NCI-H2171 treated with DMSO at 0.1 percent for 48 hours (cell line): Measurements from ENCODE around the gene UGT1A5.

Source experiments
- DNase-seq: peaks from one replicate; lab custom pipeline; 2025; lab: John Stamatoyannopoulos, UW

UGT1A5 gene

GRCh38 chr2:233811087-233811486, 98.4 kb downstream of the UGT1A5 start:
- DNase-seq, result no peak

DNA sequence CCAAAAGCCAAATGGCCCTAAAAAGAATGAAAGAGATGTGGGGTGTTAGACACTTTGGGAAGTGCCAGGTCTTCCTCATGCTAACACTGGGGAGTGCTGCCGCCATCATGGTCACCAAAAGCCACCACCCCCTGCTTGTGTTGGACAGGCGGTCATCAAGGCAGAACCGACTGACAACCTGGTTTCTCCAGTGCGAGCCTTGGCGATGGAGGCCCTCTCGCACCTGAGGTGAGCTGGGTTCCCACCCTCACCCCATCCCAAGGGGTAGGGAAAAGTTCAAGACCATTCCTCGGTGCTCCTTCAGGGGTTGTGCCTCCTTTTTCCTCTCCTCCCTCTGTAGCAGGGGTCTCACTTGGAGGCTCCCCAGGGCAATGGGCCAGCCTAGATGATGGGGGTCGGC, 99.0 kb downstream of the UGT1A5 start:
- no peak for DNase-seq

DNA sequence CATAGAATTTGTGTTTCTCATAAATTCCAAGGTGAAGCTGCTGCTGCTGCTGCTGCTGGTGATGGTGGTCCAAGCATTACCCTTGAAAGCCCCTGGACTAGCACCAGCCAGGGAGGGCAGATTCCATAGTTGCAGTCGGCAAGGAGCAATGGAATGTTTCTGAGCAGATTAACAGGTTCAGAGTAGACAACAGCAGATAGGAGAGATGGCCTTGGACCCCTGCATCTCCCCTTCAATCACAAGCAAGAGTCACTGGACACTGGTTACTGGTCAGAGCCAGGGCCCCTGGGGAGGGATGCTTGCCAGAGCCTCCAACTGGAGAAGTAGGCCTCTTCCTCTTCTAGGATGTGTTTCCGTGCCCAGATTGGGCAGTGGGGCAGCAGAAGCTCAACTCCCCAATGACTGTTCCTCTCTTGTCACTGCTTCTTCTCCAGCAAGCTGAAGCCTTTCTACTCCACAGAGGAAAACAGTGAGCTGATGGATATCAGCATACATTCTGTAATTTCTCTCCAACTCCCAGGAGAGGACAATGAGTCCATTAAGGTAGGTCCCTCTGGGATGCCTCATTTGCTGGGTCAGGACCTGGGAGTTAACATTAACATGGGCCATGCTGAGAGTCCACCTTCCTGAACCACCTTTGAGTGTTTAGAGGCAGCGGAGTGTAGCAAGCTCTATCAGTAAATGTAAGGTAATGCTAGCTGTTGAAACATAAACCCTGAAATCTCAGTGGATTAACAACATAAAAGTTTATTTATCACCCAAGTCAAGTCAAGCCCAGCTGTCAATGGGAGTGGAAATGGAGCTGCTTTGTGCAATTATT, 100.7 kb downstream of the UGT1A5 start:
- no peak for DNase-seq

DNA sequence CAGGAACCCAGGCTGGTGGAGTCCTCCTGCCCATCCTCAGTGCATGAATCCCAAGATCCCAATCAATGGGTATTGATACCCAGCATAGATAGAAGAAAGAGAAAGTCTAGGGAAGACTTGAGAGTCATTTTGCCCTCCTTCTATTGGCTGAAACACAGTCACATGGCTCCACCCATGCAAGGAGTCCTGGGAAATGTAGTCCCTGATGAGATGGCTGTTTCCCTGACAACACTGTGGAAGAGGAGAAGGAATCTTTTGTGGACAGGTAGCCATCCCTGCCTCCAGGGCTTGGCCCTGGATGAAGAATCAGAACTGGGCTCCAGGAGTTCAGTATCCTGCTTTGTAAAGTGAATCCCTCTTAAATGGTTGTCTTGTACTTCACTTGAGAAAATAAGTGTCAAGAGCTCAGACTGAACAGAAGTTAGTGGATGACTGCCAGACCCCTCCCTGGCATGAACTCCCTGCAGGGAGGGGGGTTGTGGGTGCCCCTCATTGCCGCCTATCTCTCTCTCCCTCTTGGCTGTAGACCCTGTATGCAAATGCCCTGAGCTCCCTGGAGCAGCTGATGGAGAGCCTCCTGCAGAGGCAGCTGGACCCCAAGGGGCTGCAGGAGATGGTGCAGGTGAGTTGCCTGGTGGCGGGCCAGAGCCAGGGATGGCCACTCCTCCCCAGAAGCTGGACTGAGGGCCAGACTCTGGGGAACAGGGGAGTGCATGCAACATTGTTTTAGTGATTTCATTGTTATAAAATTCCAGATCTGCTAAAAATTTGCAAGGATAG, 101.5 kb downstream of the UGT1A5 start:
- DNase-seq, result no peak

DNA sequence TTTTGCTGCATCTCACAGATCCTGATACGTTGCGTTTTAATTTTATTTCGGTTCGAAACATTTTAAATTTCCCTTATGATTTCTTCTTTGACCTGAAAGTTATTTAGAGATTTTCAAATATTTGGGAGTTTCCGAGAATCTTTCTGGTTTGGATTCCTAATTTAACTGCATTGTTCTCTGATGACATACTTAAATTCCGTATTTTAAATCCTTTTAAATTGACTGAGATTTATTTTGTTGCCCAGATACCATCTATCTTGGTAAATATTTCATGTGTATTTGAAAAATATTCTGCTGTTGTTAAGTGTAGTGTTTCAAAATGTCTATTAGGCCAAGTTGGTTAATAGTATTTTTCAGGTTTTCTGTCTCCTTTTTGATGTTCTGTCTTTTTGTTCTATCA, 103.2 kb downstream of the UGT1A5 start:
- no peak for DNase-seq

GRCh38 chr2:233816334-233816733, 103.6 kb downstream of the UGT1A5 start:
- DNase-seq, result peak; percentile 46

- no peak for DNase-seq
These were observed 104.1 kb downstream of the UGT1A5 start for GRCh38 chr2:233816771-233817170.

DNA sequence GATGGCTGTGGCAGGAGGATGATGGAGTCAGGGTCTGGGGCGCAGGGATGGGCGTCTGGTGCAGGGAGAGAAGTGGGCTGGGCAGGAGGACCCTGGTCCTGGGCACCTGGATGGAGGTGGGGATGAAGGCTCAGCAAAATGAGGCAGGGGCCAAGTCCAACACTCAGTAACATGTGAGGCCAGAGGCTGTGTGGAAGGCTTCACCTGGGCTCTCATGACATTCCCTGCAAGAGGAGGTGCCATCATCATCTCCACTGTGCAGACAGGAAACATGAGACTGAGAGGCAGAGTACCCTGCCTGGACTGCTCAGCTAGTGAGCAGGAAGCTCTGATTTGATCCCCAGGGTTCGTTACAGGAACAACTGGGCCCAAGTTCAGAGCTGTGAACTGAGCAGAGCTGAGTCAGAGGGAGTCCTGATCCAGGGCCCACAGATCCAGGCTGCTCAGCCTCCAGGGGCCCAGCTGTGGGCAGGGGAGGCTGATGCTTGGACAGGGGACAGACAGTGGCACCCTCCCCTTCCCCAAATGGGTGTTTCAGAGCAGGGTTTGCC, 104.7 kb downstream of the UGT1A5 start:
- DNase-seq, result no peak

DNA sequence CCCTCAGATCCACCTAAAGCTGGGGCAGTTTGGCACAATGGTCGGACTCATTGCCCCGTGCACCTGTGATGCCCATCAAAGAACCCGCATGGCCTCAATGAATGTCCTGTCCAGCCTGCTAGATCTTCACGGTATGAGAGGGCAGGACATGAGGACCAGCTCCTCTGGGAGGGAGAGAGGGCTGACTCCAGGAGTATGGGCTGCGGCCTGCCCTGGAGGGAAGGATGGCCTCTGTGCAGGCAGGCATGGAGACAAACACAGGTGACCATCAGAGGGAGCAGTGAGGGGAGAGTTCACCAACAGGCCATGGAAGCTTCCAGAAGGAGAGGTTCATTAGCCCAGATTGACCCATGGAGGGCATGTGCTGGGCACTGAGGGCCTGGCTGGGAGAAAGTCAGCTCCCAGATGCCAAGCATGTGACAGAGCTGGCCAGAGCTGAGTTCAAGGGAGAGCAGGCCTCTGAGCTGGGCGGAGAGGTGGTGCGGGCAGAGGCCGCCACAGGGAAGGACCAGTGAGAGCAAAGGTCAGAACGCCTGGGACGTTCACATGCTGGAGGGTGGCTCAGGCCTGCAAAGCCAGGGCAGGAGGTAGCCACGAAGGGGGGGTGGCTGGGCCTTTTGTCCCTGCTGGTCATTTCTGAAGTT, 105.4 kb downstream of the UGT1A5 start:
- no peak for DNase-seq

DNA sequence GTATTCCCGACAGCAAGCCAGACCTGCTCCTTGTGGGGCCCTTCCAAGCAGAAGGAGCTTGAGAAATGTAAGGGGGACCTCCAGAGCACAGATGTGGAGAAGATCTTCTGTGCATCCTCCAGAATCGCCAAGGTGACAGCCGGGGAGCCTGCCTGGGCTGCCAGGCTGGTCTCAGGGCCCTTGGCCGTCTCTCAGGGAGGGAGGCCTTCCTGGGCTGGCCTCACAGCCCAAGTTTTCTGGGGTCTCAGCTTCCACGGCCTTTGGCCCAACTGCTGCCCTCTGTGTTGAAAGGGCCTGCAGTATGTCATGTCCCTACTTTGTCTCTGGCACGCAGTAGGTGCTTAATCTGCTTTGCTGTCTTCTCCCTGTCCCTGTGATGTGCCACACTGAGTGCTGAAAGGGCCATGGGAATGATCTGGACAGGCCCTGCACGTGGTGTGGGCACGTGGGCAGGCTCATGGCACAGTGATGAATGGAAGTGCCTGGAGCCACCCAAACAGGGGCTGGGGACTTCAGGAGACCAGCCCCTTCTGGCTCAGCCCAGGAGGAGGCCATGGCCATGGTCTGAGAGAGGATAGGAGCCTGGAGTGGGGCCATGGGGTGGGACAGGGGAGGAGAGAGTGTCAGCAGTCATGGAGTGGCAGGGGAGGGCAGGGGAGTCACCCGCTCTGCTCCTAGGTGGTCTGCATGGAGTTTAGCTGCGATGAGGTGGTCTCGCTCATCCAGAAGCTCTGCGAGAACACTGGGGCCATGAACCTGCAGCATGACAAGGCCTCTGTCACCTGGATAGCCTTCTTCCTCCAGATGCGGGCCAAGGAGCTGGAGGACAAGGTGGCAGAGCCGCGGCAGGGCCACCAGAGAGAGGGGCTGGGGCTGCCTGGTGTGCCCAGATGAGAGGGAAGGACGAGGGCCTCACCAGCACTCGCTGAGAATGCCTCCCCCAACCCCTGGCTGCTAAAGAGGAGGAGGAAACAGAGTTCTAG, 106.2 kb downstream of the UGT1A5 start:
- DNase-seq, result no peak

DNA sequence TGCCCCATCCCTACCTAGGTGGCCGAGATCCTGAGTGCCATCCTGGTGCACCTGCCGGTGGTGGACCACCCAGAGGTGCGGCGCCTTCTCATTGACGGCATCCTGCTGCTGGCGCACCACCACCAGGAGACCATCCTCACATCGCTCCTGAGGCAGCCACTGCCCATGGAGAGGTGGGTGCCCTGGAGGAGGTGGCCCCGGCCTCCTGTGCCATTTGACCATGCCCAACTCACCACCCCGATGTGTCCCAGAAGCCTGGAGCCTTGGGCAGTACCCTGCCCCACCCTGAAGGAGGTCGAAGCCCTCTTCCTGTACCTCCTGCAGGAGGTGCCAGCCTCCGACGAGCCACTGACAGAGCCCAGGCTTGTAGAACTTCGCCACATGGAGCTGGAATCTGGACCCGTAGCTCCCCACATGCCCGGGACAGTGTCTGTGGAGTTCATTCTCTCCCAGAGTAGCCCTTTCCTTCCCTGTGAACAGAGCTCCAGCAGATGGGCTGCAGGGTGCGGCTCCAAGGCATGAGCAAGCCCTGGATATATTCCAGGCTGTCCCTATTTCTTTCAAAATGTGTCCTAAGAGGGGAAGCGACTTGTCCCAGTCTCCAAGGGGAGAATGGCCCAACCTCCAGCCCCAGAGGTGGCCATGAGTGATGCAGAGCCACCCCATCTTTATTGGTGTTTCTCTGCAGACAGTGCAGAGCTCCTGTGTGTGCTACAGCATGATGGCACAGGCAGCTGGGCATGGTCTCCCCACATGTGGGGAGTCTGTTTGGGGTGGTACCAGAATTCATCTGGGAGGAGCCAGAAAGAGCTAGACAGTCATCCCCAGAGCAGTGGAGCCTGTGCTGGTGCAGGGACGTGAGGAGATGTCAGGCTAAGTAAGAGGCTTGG, 107.4 kb downstream of the UGT1A5 start:
- DNase-seq, result no peak

DNA sequence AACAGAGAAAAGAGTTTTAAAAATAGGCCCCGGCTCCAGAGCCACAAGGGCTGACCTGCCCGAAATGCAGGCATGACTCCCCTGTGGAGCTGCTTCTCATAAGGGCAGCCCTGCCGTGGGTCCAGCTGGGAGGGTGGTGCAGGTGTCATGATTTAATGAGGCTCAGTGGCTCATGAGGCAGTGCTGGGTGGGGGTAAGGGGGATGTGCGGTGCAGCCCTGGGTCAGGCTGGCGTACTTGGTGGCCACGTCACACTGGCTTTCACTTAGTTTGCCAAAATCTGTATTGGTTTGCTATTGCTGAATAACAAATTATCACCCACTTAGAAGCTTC, 108.0 kb downstream of the UGT1A5 start:
- no peak for DNase-seq

- no peak for DNase-seq
These were observed 108.5 kb downstream of the UGT1A5 start for GRCh38 chr2:233821196-233821595.

GRCh38 chr2:233821709-233822100, 109.0 kb downstream of the UGT1A5 start:
- no peak for DNase-seq

DNA sequence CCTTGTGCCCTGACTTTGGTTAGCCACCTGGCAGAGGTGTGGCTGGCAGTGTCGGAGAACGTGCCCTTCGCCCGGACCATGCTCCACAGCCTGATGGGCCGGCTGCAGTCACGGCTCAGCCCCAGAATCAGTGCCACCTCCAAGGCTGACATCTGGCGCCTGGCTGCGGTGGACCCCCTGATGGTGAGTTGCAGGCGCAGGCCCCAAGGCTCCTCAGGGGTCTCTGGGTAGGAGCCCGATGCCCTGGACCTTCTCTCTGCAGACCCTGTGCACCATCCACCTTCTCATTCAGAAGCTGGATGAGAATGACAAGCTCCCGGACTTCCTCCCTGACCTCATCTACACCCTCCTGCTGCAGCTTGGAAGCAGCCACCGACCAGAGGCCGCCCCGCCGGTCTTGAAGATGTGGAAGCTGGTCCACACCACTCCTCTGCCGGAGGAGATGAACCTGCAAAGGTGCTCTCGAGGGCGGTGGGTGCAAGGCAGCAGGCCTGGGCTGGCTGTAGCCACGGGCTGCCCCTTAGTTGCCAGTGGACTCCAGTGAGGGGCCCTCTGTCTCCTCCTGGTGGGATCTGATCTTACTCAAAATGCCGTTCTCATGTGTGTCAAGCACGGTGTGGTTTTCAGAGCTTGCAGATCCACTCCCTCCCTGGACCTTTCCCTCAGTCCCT, 109.5 kb downstream of the UGT1A5 start:
- no peak for DNase-seq
